ENCODE data around the gene ZFR.

- no peak for TF ChIP-seq POLR2A (IDR thresholded peaks at IDR 0.05)
- no peak for TF ChIP-seq CTCF (IDR thresholded peaks at IDR 0.05)
- no peak for TF ChIP-seq POLR2AphosphoS5 (IDR thresholded peaks at IDR 0.05; ENCODE audit: insufficient read depth in 1 of 2, low read depth in 1 of 2)
These were observed 14.4 kb upstream of the ZFR start for GRCh38 chr5:32458880-32459495.
